ENCODE measurements around the gene CXCL3.

- TF ChIP-seq CTCF (IDR thresholded peaks at IDR 0.05; ENCODE audit: insufficient read depth, low read depth, low read length), result no peak
- TF ChIP-seq EZH2 (IDR thresholded peaks at IDR 0.05; ENCODE audit: insufficient read depth, low read length), result no peak
Observed at GRCh38 chr4:74016068-74016467, 22.4 kb downstream of the CXCL3 start.

Measured in astrocyte (in vitro differentiated cells and primary cell).